HCT116 (cell line): Measurements from ENCODE around the gene SNX8. TPM values are rescaled to one million over a fixed set of nuclear protein-coding genes. Genes with fewer than 3 reads are reported as not detected.

Source experiments
- ATAC-seq: fragments of 200-7000 bp; cut with Tn5 transposase; 2 replicates; pipeline ENCODE4 v1.9.1; 2020; ENCODE audit warnings: mild to moderate bottlenecking, moderate library complexity
- BruUV-seq: library from RNA; stranded (reverse); fragments of 400-500 nt; replicated peaks from 2 replicates; lab custom pipeline; 2021; lab: Mats Ljungman, UMichigan
- CTCF ChIA-PET: fragments of 300-600 bp; sonication (Branson Sonifier 250); formaldehyde crosslinking; loops from one replicate; lab custom pipeline; 2021; ENCODE audit warnings: antibody characterized with exemption; lab: Charles Lee
- POLR2A ChIA-PET: fragments of 300-600, 350-600 bp; sonication (Branson Sonifier 250); formaldehyde crosslinking; loops from one replicate; lab custom pipeline; 2021; ENCODE audit warnings: antibody characterized with exemption; lab: Charles Lee
- RAD21 ChIA-PET, 2 experiments: fragments of 300-600 bp; sonication (Branson Sonifier 250); formaldehyde crosslinking; loops; one replicate each; lab custom pipeline; 2023; ENCODE audit warnings: low total read pairs in 2 of 2; ENCODE audit not compliant: uncharacterized antibody in 2 of 2, unreplicated experiment in 2 of 2, low non-redundant PET in 1 of 2; lab: Charles Lee
- DNase-seq: peaks from one replicate; pipeline ENCODE4 v3.0.0-alpha.2; 2010; ENCODE audit warnings: low read depth, low spot score
- H2AFZ ChIP-seq: fragments of 200-600 bp; shearing (Covaris generic), sonication (generic); 2 replicates; pipeline ENCODE4 v1.6.1; 2017; ENCODE audit warnings: low read depth, mixed run types, mixed read lengths, antibody characterized with exemption, low read length; ENCODE audit not compliant: poor library complexity, severe bottlenecking
- H3K27ac ChIP-seq: 2 replicates; pipeline ENCODE4 v1.5.1; 2012; ENCODE audit warnings: low read depth, low read length
- H3K27me3 ChIP-seq: fragments of 200-600 bp; sonication (generic); 2 replicates; pipeline ENCODE4 v1.6.1; 2016; ENCODE audit warnings: mixed run types, low read length, mixed read lengths; ENCODE audit not compliant: insufficient read depth
- H3K36me3 ChIP-seq, 2 experiments: fragments of 200-500 bp in 1 of 2; fragments of 200-600 bp in 1 of 2; sonication (Bioruptor generic) in 1 of 2; sonication (generic) in 1 of 2; 2 replicates each; pipeline versions ENCODE4 v1.5.1 to v1.6.1; 2014 to 2016; ENCODE audit warnings: low read length in 2 of 2, inconsistent platforms in 1 of 2, mixed read lengths in 1 of 2, mixed run types in 1 of 2; ENCODE audit not compliant: insufficient read depth in 2 of 2, control insufficient read depth in 1 of 2
- H3K4me1 ChIP-seq, 2 experiments: fragments of 200-600 bp in 1 of 2; sonication (generic) in 1 of 2; 2 replicates each; pipeline versions ENCODE4 v1.5.1 to v1.6.1; 2012 to 2017; ENCODE audit warnings: low read length in 2 of 2, inconsistent platforms in 1 of 2, mild to moderate bottlenecking in 1 of 2, mixed read lengths in 1 of 2, mixed run types in 1 of 2, moderate library complexity in 1 of 2; ENCODE audit not compliant: insufficient read depth in 2 of 2, control insufficient read depth in 1 of 2
- H3K4me2 ChIP-seq: fragments of 200-600 bp; sonication (generic); 2 replicates; pipeline ENCODE4 v1.6.1; 2017; ENCODE audit warnings: mixed run types, low read length, mixed read lengths
- H3K4me3 ChIP-seq, 2 experiments: fragments of 200-600 bp in 1 of 2; sonication (generic) in 1 of 2; replicated peaks in 1 of 2; 2 replicates each; pipeline ENCODE4 v1.5.1; 2011 to 2016; ENCODE audit warnings: low read length in 2 of 2, control low read depth in 1 of 2, low read depth in 1 of 2, mild to moderate bottlenecking in 1 of 2, mixed read lengths in 1 of 2, mixed run types in 1 of 2
- H3K79me2 ChIP-seq: fragments of 200-600 bp; sonication (generic); 2 replicates; pipeline ENCODE4 v1.6.1; 2017; ENCODE audit warnings: mild to moderate bottlenecking, mixed run types, low read length, moderate library complexity, mixed read lengths; ENCODE audit not compliant: insufficient read depth
- H3K9ac ChIP-seq: fragments of 200-600 bp; sonication (generic); 2 replicates; pipeline ENCODE4 v1.6.1; 2016; ENCODE audit warnings: low read length, mixed read lengths
- H3K9me2 ChIP-seq: fragments of 200-600 bp; sonication (generic), shearing (Covaris generic); 2 replicates; pipeline ENCODE4 v1.6.1; 2017; ENCODE audit warnings: mixed run types, mild to moderate bottlenecking, moderate library complexity; ENCODE audit not compliant: insufficient read depth
- H3K9me3 ChIP-seq, 2 experiments: fragments of 200-500 bp in 1 of 2; fragments of 200-600 bp in 1 of 2; sonication (Bioruptor generic) in 1 of 2; sonication (generic) in 1 of 2; 2 replicates each; pipeline ENCODE4 v1.6.1; 2014 to 2017; ENCODE audit warnings: low read length in 2 of 2, mixed read lengths in 2 of 2, inconsistent platforms in 1 of 2, low read depth in 1 of 2, mild to moderate bottlenecking in 1 of 2, mixed run types in 1 of 2, moderate library complexity in 1 of 2; ENCODE audit not compliant: control insufficient read depth in 1 of 2, insufficient read depth in 1 of 2
- H4K20me1 ChIP-seq: fragments of 200-600 bp; sonication (generic), shearing (Covaris generic); 2 replicates; pipeline ENCODE4 v1.6.1; 2017; ENCODE audit warnings: mixed run types, mild to moderate bottlenecking, moderate library complexity; ENCODE audit not compliant: insufficient read depth
- EGR1 ChIP-seq: IDR thresholded peaks from 2 replicates; pipeline ENCODE4 v1.6.1; 2012; ENCODE audit warnings: low read depth
- FOSL1 ChIP-seq: IDR thresholded peaks from 2 replicates; pipeline ENCODE4 v1.6.1; 2012; ENCODE audit warnings: low read depth
- JUND ChIP-seq: IDR thresholded peaks from 2 replicates; pipeline ENCODE4 v1.6.1; 2012
- MAX ChIP-seq: IDR thresholded peaks from 2 replicates; pipeline ENCODE4 v1.6.1; 2012
- POLR2AphosphoS5 ChIP-seq: IDR thresholded peaks from 2 replicates; pipeline ENCODE4 v1.6.1; 2011; ENCODE audit warnings: mild to moderate bottlenecking, low read depth, low read length, moderate library complexity
- RAD21 ChIP-seq: IDR thresholded peaks from 2 replicates; pipeline ENCODE4 v1.6.1; 2012; ENCODE audit warnings: low read depth, mild to moderate bottlenecking
- REST ChIP-seq: IDR thresholded peaks from 2 replicates; pipeline ENCODE4 v1.6.1; 2012; ENCODE audit warnings: low read depth
- SP1 ChIP-seq: IDR thresholded peaks from 2 replicates; pipeline ENCODE4 v1.6.1; 2012; ENCODE audit warnings: low read depth
- TCF7L2 ChIP-seq: IDR thresholded peaks from 2 replicates; pipeline ENCODE4 v1.7.0; 2011; ENCODE audit warnings: borderline replicate concordance, inconsistent platforms; ENCODE audit not compliant: insufficient read depth, insufficient read length; ENCODE audit errors: extremely low read depth
- YY1 ChIP-seq: IDR thresholded peaks from 2 replicates; pipeline ENCODE4 v1.6.1; 2011; ENCODE audit warnings: low read length, low read depth, moderate library complexity, mild to moderate bottlenecking; ENCODE audit not compliant: insufficient replicate concordance; ENCODE audit errors: extremely low read depth
- ZBTB33 ChIP-seq: IDR thresholded peaks from 2 replicates; pipeline ENCODE4 v1.6.1; 2011; ENCODE audit warnings: mild to moderate bottlenecking, low read length, moderate library complexity; ENCODE audit not compliant: insufficient replicate concordance; ENCODE audit errors: extremely low read depth
- ZFX ChIP-seq: fragments of 450-650 bp; IDR thresholded peaks from 2 replicates; pipeline ENCODE4 v1.6.1; 2017
- ZNF274 ChIP-seq: fragments of 200-500 bp; sonication (Bioruptor generic); IDR thresholded peaks from 2 replicates; pipeline ENCODE4 v1.6.1; 2014; ENCODE audit warnings: mild to moderate bottlenecking, low read depth, low read length, inconsistent platforms
- intact Hi-C: fragments of 100-400 bp; cut with micrococcal nuclease; formaldehyde crosslinking; loops from 2 replicates; pipeline ENCODE4 v1.10.0; 2022
- total RNA-seq: library from RNA; stranded (reverse); gene quantifications from one replicate; pipeline ENCODE4 v1.2.1, GENCODE V29; 2021; ENCODE audit not compliant: unreplicated experiment
- TF ChIP-seq, protein P1 (sequence below): IDR thresholded peaks from 2 replicates; pipeline ENCODE4 v1.6.1; 2012

The SNX8 gene
- total RNA-seq, 1 experiment from 2014 or later = 41.7 TPM

DNA sequence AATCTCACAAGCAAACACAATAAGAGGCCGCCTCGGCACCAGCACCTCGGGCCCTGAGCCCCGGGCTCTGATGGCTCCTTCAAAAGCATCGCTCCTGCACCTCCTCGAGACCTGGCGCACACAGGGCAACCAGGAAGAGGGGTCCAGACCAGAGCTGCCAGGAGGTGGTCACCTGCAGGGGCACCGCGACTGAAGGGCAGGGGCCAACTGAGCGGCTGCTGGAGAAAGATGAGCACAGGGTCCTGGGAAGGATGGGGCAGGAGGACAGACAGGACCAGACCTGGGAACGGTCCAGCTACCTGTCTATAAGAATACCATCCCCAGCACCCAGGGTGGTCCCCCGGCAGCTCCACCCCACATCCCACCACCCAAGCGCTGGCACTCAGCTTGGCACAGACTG lies 102.3 kb downstream of the SNX8 start:
- H3K79me2 ChIP-seq = 0 out of 2 replicates have a peak, but pooled peaks cover 4% of the 10 kb centered on the region
- no peaks in the 10 kb centered on the region for H3K4me1 ChIP-seq
- intact Hi-C loops = no loop called here
- ChIA-PET POLR2A (no interaction called here), CTCF (no interaction called here), RAD21 (no interaction called here)
- H3K4me2 ChIP-seq = no peak overlapping the region
- peaks cover 9 to 34% of the 10 kb centered on the region in 2 experiments for H3K36me3 ChIP-seq
- H3K27me3 ChIP-seq = no peaks in the 10 kb centered on the region
- no peak overlapping the region for H3K9ac ChIP-seq
- H3K9me2 ChIP-seq = no peaks in the 10 kb centered on the region
- no peaks in the 10 kb centered on the region for H4K20me1 ChIP-seq
- no peak overlapping the region for H3K4me3 ChIP-seq
- no peak for TF ChIP-seq TCF7L2
- H3K9me3 ChIP-seq = no peaks in the 10 kb centered on the region
- no peak overlapping the region for H3K27ac ChIP-seq
- ATAC-seq (no peak), DNase-seq (no peak)
- H2AFZ ChIP-seq = no peak overlapping the region
- BruUV-seq = no TSS peak

DNA sequence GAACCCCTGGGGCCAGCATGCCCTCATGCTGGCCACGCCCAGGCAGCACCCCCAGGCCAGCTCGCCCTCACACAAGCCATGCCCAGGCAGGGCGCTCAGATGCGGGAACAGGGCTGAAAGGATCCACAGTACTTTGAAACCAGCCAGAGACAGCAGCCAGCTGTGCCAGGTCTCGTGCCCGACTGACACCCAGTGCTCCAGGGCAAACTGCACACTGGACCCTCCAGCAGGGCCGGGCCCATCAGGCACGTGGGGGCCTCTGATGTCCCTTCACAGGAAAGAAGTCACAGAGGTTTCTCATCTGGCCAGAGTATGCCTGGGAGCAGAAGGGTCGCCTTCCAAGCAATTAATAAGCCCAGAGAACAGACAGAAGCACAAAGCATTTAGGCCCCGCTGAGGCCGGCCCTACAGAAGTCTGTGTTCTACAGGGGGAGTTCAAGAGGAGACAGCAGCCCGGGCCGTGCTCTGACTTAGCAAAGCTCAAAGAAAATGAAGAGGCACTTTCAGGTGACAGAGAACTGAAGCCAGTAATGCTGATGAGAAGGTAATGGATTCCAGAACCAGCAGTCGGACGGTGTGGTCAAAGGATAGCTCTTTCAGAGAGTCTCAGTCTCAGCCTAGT lies 102.9 kb downstream of the SNX8 start:
- Histone ChIP-seq H3K79me2 (0 out of 2 replicates have a peak, but pooled peaks cover 4% of the 10 kb centered on the region), H3K27ac (no peak overlapping the region), H3K27me3 (no peaks in the 10 kb centered on the region), H3K9me2 (no peaks in the 10 kb centered on the region), H3K4me2 (no peak overlapping the region), H4K20me1 (no peaks in the 10 kb centered on the region), H3K4me1 (no peaks in the 10 kb centered on the region), H3K9ac (no peak overlapping the region), H3K4me3 (no peak overlapping the region), H3K36me3 (peaks cover 9 to 34% of the 10 kb centered on the region in 2 experiments), H3K9me3 (no peaks in the 10 kb centered on the region), H2AFZ (no peak overlapping the region)
- intact Hi-C loops = no loop called here
- BruUV-seq = no TSS peak
- ChIA-PET RAD21 (no interaction called here), POLR2A (no interaction called here), CTCF (interaction anchor here (0.5 kb wide), 1 partner anchor 547 kb away, joined by 4 read pairs; no protein-coding TSS in a partner anchor)
- ATAC-seq = no peak
- DNase-seq = no peak
- TF ChIP-seq ZNF274 (no peak), SP1 (no peak), YY1 (no peak), JUND (no peak), ZFX (no peak), RAD21 (no peak), EGR1 (no peak), ZBTB33 (no peak), REST (no peak), FOSL1 (no peak), TCF7L2 (no peak), POLR2AphosphoS5 (no peak), MAX (no peak)
- TF ChIP-seq, protein P1, sequence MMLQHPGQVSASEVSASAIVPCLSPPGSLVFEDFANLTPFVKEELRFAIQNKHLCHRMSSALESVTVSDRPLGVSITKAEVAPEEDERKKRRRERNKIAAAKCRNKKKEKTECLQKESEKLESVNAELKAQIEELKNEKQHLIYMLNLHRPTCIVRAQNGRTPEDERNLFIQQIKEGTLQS = no peak
